Muscle of arm (tissue), 14 donors: ENCODE results near the gene EIF4H. TPM values are rescaled to one million over a fixed set of nuclear protein-coding genes. Genes with fewer than 3 reads are reported as not detected.
A peak's percentile ranks its signal among the peaks of the same experiment; 100 is the strongest.

Experiments used
- DNase-seq: peaks from one replicate; pipeline ENCODE4 v3.0.0-alpha.2; 2013
- long read RNA-seq, 11 donors: transcript quantifications; one replicate each; lab custom pipeline, GENCODE V29; 2026
- polyA plus RNA-seq, 12 donors: library from polyadenylated mRNA; unstranded; fragments of 120-200 nt; gene quantifications; one replicate each; pipeline ENCODE4 v1.2.1, GENCODE V29; 2013; ENCODE audit not compliant: insufficient read length in 12 of 12

EIF4H gene
- polyA plus RNA-seq: 100 to 1,000 TPM; 170 to 283 (median 213) TPM
- long read RNA-seq, donor 1, transcript EIF4H-204 (4 exons, 831 nt): minor isoform, 5 of 278 reads
- long read RNA-seq, donor 1, transcript EIF4H-202 (6 exons, 2,503 nt): major isoform, 60 of 278 reads
- long read RNA-seq, donor 1, partial matches to known transcripts: 213 of 278 reads
- long read RNA-seq, donor 1, other reads (novel, unspliced or antisense): 0 of 278 reads
- long read RNA-seq, donor 2, transcript EIF4H-202 (6 exons, 2,503 nt): major isoform, 78 of 103 reads
- long read RNA-seq, donor 2, partial matches to known transcripts: 14 of 103 reads
- long read RNA-seq, donor 2, other reads (novel, unspliced or antisense): 8 of 103 reads
- long read RNA-seq, donor 3, transcript EIF4H-202 (6 exons, 2,503 nt): major isoform, 34 of 38 reads
- long read RNA-seq, donor 3, partial matches to known transcripts: 0 of 38 reads
- long read RNA-seq, donor 3, other reads (novel, unspliced or antisense): 0 of 38 reads
- long read RNA-seq, donor 4, transcript EIF4H-202 (6 exons, 2,503 nt): major isoform, 25 of 41 reads
- long read RNA-seq, donor 4, partial matches to known transcripts: 13 of 41 reads
- long read RNA-seq, donor 4, other reads (novel, unspliced or antisense): 0 of 41 reads
- long read RNA-seq, donor 5, transcript EIF4H-202 (6 exons, 2,503 nt): major isoform, 133 of 164 reads
- long read RNA-seq, donor 5, partial matches to known transcripts: 20 of 164 reads
- long read RNA-seq, donor 5, other reads (novel, unspliced or antisense): 5 of 164 reads
- long read RNA-seq, donor 6, transcript EIF4H-202 (6 exons, 2,503 nt): major isoform, 53 of 232 reads
- long read RNA-seq, donor 6, partial matches to known transcripts: 177 of 232 reads
- long read RNA-seq, donor 6, other reads (novel, unspliced or antisense): 0 of 232 reads
- long read RNA-seq, donor 7, transcript EIF4H-202 (6 exons, 2,503 nt): major isoform, 43 of 122 reads
- long read RNA-seq, donor 7, partial matches to known transcripts: 77 of 122 reads
- long read RNA-seq, donor 7, other reads (novel, unspliced or antisense): 0 of 122 reads
- long read RNA-seq, donor 8, transcript EIF4H-202 (6 exons, 2,503 nt): major isoform, 100 of 139 reads
- long read RNA-seq, donor 8, partial matches to known transcripts: 38 of 139 reads
- long read RNA-seq, donor 8, other reads (novel, unspliced or antisense): 0 of 139 reads
- long read RNA-seq, donor 9, transcript EIF4H-202 (6 exons, 2,503 nt): major isoform, 56 of 62 reads
- long read RNA-seq, donor 9, partial matches to known transcripts: 5 of 62 reads
- long read RNA-seq, donor 9, other reads (novel, unspliced or antisense): 0 of 62 reads
- long read RNA-seq, donor 10, transcript EIF4H-204 (4 exons, 831 nt): minor isoform, 6 of 94 reads
- long read RNA-seq, donor 10, transcript EIF4H-202 (6 exons, 2,503 nt): major isoform, 79 of 94 reads
- long read RNA-seq, donor 10, partial matches to known transcripts: 8 of 94 reads
- long read RNA-seq, donor 10, other reads (novel, unspliced or antisense): 0 of 94 reads
- long read RNA-seq, donor 11, transcript EIF4H-202 (6 exons, 2,503 nt): major isoform, 82 of 309 reads
- long read RNA-seq, donor 11, partial matches to known transcripts: 211 of 309 reads
- long read RNA-seq, donor 11, other reads (novel, unspliced or antisense): 10 of 309 reads

- peak; percentile 97 for DNase-seq
Observed at GRCh38 chr7:74173866-74174605, at the start of gene EIF4H. TSS of gene EIF4H (plus strand) at chr7:74174356. CDS start at chr7:74174384, 28 bp downstream.

- DNase-seq: no peak
Observed at GRCh38 chr7:74126220-74126880, 47.8 kb upstream of the EIF4H start.

GRCh38 chr7:74129887-74130286, 44.3 kb upstream of the EIF4H start:
- no peak for DNase-seq

GRCh38 chr7:74130518-74130917, 43.6 kb upstream of the EIF4H start:
- DNase-seq: no peak

- DNase-seq: no peak
Observed at GRCh38 chr7:74134117-74134620, 40.0 kb upstream of the EIF4H start.

GRCh38 chr7:74138334-74138867, 35.8 kb upstream of the EIF4H start:
- no peak for DNase-seq

GRCh38 chr7:74138945-74139843, 35.0 kb upstream of the EIF4H start:
- no peak for DNase-seq

GRCh38 chr7:74141705-74142104, 32.5 kb upstream of the EIF4H start:
- DNase-seq: no peak

GRCh38 chr7:74143383-74143782, 30.8 kb upstream of the EIF4H start:
- DNase-seq: no peak

- DNase-seq: no peak
Observed at GRCh38 chr7:74148491-74148890, 25.7 kb upstream of the EIF4H start.

GRCh38 chr7:74149071-74149470, 25.1 kb upstream of the EIF4H start:
- DNase-seq: no peak

- DNase-seq: peak; percentile 59
Observed at GRCh38 chr7:74149603-74150002, 24.6 kb upstream of the EIF4H start.

GRCh38 chr7:74153736-74154135, 20.4 kb upstream of the EIF4H start:
- DNase-seq: no peak

GRCh38 chr7:74155810-74156395, 18.3 kb upstream of the EIF4H start:
- no peak for DNase-seq

- no peak for DNase-seq
Observed at GRCh38 chr7:74157605-74158004, 16.6 kb upstream of the EIF4H start.

- peak; percentile 29 for DNase-seq
Observed at GRCh38 chr7:74164985-74165456, 9.1 kb upstream of the EIF4H start.

GRCh38 chr7:74165867-74166593, 8.1 kb upstream of the EIF4H start:
- DNase-seq: no peak
